Measurements from ENCODE around the gene ATOSA.

The ATOSA gene

GRCh38 chr15:52651114-52651513 lies 28.1 kb downstream of the ATOSA start:
- no peak for DNase-seq

GRCh38 chr15:52649686-52650085 lies 29.5 kb downstream of the ATOSA start:
- no peak for DNase-seq

GRCh38 chr15:52645916-52646315 lies 33.3 kb downstream of the ATOSA start:
- DNase-seq: no peak

- DNase-seq: peak; percentile 85
Measured at GRCh38 chr15:52642386-52643361, 36.5 kb downstream of the ATOSA start.

GRCh38 chr15:52636459-52636858 lies 42.7 kb downstream of the ATOSA start:
- peak; percentile 21 for DNase-seq

- DNase-seq: no peak
Measured at GRCh38 chr15:52635908-52636307, 43.3 kb downstream of the ATOSA start.

Data from EL (cell line).